WTC11 (cell line): ENCODE results near the gene OR6C2. TPM values are rescaled to one million over a fixed set of nuclear protein-coding genes. Genes with fewer than 3 reads are reported as not detected.
"Not testable (repeated sequence)": the region's sequence is repeated elsewhere in the genome, so short reads cannot be mapped to it uniquely, and the experiment has no call there.

Source experiments
- ATAC-seq: fragments of 200-7000 bp; cut with Tn5 transposase; 2 replicates; pipeline ENCODE4 v1.10.0; 2021; ENCODE audit warnings: mild to moderate bottlenecking, moderate library complexity
- CTCF ChIA-PET: fragments of 300-600 bp; sonication (Branson Sonifier 250); formaldehyde crosslinking; loops from one replicate; lab custom pipeline; 2021; ENCODE audit warnings: antibody characterized with exemption; lab: Charles Lee
- POLR2A ChIA-PET: fragments of 350-600 bp; sonication (Branson Sonifier 250); formaldehyde crosslinking; loops from one replicate; lab custom pipeline; 2021; ENCODE audit warnings: antibody characterized with exemption; lab: Charles Lee
- DNase-seq: peaks from one replicate; pipeline ENCODE4 v3.0.0; 2021; ENCODE audit warnings: low spot score
- H3K27ac Mint-ChIP-seq: 2 replicates; pipeline ENCODE4 v1.8.0; 2021; ENCODE audit warnings: mixed read lengths
- H3K27me3 Mint-ChIP-seq: 2 replicates; pipeline ENCODE4 v1.8.0; 2021; ENCODE audit warnings: low read depth, mild to moderate bottlenecking, moderate library complexity, mixed read lengths
- H3K36me3 Mint-ChIP-seq: 2 replicates; pipeline ENCODE4 v1.8.0; 2021; ENCODE audit warnings: mixed read lengths
- H3K4me1 Mint-ChIP-seq: 2 replicates; pipeline ENCODE4 v1.8.0; 2022; ENCODE audit warnings: mixed read lengths
- H3K4me3 Mint-ChIP-seq: 2 replicates; pipeline ENCODE4 v1.8.0; 2021; ENCODE audit warnings: mild to moderate bottlenecking, moderate library complexity, mixed read lengths
- H3K9me3 Mint-ChIP-seq: 2 replicates; pipeline ENCODE4 v1.8.0; 2021; ENCODE audit warnings: mixed read lengths
- ARID4B ChIP-seq: sonication (generic); formaldehyde crosslinking; IDR thresholded peaks from 2 replicates; pipeline ENCODE4 v1.8.0; 2023; ENCODE audit warnings: missing genetic modification reagents, mild to moderate bottlenecking, borderline replicate concordance
- ATF1 ChIP-seq: sonication (generic); formaldehyde crosslinking; IDR thresholded peaks from 2 replicates; pipeline ENCODE4 v1.8.1; 2023; ENCODE audit warnings: mild to moderate bottlenecking, moderate library complexity, missing genetic modification reagents
- CREB1 ChIP-seq: sonication (generic); formaldehyde crosslinking; IDR thresholded peaks from 2 replicates; pipeline ENCODE4 v1.8.0; 2023; ENCODE audit warnings: mild to moderate bottlenecking, missing genetic modification reagents
- CREM ChIP-seq: sonication (generic); formaldehyde crosslinking; IDR thresholded peaks from 2 replicates; pipeline ENCODE4 v1.8.1; 2022; ENCODE audit warnings: mild to moderate bottlenecking, missing genetic modification reagents, moderate library complexity
- ELF4 ChIP-seq: sonication (generic); formaldehyde crosslinking; IDR thresholded peaks from 2 replicates; pipeline ENCODE4 v1.8.1; 2022; ENCODE audit warnings: low read depth, mild to moderate bottlenecking, moderate library complexity, missing genetic modification reagents
- ESRRA ChIP-seq: sonication (generic); formaldehyde crosslinking; IDR thresholded peaks from 2 replicates; pipeline ENCODE4 v1.8.1; 2022; ENCODE audit warnings: mild to moderate bottlenecking, missing genetic modification reagents, borderline replicate concordance
- MXD4 ChIP-seq: fragments of 250-450 bp; sonication (Bioruptor Pico); IDR thresholded peaks from 2 replicates; pipeline ENCODE4 v1.8.0; 2021; ENCODE audit warnings: mild to moderate bottlenecking, moderate library complexity, borderline replicate concordance
- NFYB ChIP-seq: sonication (generic); formaldehyde crosslinking; conservative IDR thresholded peaks from 2 replicates; pipeline ENCODE4 v1.8.0; 2022; ENCODE audit warnings: low read depth, missing genetic modification reagents
- RORB ChIP-seq: fragments of 250-450 bp; sonication (Bioruptor Pico); IDR thresholded peaks from 2 replicates; pipeline ENCODE4 v1.9.0; 2021; ENCODE audit warnings: mild to moderate bottlenecking
- TEAD1 ChIP-seq: sonication (generic); formaldehyde crosslinking; IDR thresholded peaks from 2 replicates; pipeline ENCODE4 v1.8.0; 2022; ENCODE audit warnings: mild to moderate bottlenecking, missing genetic modification reagents
- ZBTB43 ChIP-seq: sonication (generic); formaldehyde crosslinking; IDR thresholded peaks from 2 replicates; pipeline ENCODE4 v1.8.1; 2023; ENCODE audit warnings: mild to moderate bottlenecking, missing genetic modification reagents
- ZNF138 ChIP-seq: sonication (generic); formaldehyde crosslinking; conservative IDR thresholded peaks from 2 replicates; pipeline ENCODE4 v1.8.1; 2022; ENCODE audit warnings: mild to moderate bottlenecking, moderate library complexity, missing genetic modification reagents
- ZNF423 ChIP-seq: fragments of 250-450 bp; sonication (Bioruptor Pico); IDR thresholded peaks from 2 replicates; pipeline ENCODE4 v2.1.2; 2022; ENCODE audit warnings: mild to moderate bottlenecking, moderate library complexity
- ZNF532 ChIP-seq: fragments of 250-450 bp; sonication (Bioruptor Pico); IDR thresholded peaks from 2 replicates; pipeline ENCODE4 v1.9.0; 2021; ENCODE audit warnings: mild to moderate bottlenecking, borderline replicate concordance
- ZNF671 ChIP-seq: fragments of 250-450 bp; sonication (Bioruptor Pico); IDR thresholded peaks from 2 replicates; pipeline ENCODE4 v1.8.0; 2021; ENCODE audit warnings: mild to moderate bottlenecking
- total RNA-seq: library from RNA; stranded (reverse); gene quantifications from 3 replicates; pipeline ENCODE4 v1.2.3, GENCODE V29; 2021
- TF ChIP-seq, protein P1 (sequence below): fragments of 250-450 bp; sonication (Bioruptor Pico); IDR thresholded peaks from 2 replicates; pipeline ENCODE4 v1.9.0; 2021; ENCODE audit warnings: mild to moderate bottlenecking

Gene OR6C2
- total RNA-seq, 1 experiment from 2014 or later: not detected

GRCh38 chr12:55446326-55446725 is 2.5 kb downstream of the OR6C2 start:
- H3K4me3 Mint-ChIP-seq: no peak overlapping the region
- H3K27ac Mint-ChIP-seq: no peak overlapping the region
- ATAC-seq: no peak
- CTCF ChIA-PET: interaction anchor here (1.8 kb wide), 1 partner anchor 173 kb away, joined by 10 read pairs; no protein-coding TSS in a partner anchor
- no peaks in the 10 kb centered on the region; the same call in 1 of the 2 replicates for H3K27me3 Mint-ChIP-seq
- TF ChIP-seq CREM (CRISPR knock-in tag): no peak
- no peak for TF ChIP-seq ELF4 (CRISPR knock-in tag)
- TF ChIP-seq ZNF532: no peak
- TF ChIP-seq, protein P1, sequence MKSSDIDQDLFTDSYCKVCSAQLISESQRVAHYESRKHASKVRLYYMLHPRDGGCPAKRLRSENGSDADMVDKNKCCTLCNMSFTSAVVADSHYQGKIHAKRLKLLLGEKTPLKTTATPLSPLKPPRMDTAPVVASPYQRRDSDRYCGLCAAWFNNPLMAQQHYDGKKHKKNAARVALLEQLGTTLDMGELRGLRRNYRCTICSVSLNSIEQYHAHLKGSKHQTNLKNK (CRISPR knock-in tag): no peak
- no peak for TF ChIP-seq RORB (CRISPR knock-in tag)
- no peak for TF ChIP-seq ESRRA (CRISPR knock-in tag)
- no peak for TF ChIP-seq MXD4 (CRISPR knock-in tag)
- no peak for TF ChIP-seq ZNF138 (CRISPR knock-in tag)
- TF ChIP-seq ARID4B (CRISPR knock-in tag): no peak
- TF ChIP-seq ATF1 (CRISPR knock-in tag): no peak
- H3K9me3 Mint-ChIP-seq: peaks cover 17% of the 10 kb centered on the region
- DNase-seq: no peak
- POLR2A ChIA-PET: no interaction called here
- H3K36me3 Mint-ChIP-seq: peaks cover 10% of the 10 kb centered on the region
- H3K4me1 Mint-ChIP-seq: no peaks in the 10 kb centered on the region

DNA sequence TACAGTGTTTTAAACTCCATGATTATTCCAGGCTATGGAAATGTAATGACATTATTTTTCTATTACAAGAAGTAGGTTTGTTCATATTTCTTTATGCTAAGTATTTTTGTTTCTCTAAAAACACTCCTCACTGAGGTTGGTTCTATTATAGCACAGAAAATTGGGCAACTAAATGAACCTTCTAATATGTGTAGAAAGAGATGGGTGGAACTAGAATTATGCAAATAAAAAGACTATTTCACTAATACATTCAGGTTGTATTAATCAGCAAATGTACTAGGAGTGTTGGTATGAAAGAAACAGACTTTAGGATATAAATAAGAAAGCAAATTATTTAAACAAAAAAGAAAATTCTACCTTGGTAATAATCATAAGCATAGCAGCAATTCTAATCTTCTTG is 4.9 kb downstream of the OR6C2 start:
- H3K27me3 Mint-ChIP-seq: no peaks in the 10 kb centered on the region; the same call in 1 of the 2 replicates
- no peak overlapping the region for H3K4me3 Mint-ChIP-seq
- CTCF ChIA-PET: no interaction called here
- DNase-seq (no peak), ATAC-seq (no peak)
- H3K36me3 Mint-ChIP-seq: no peaks in the 10 kb centered on the region
- H3K9me3 Mint-ChIP-seq: no peaks in the 10 kb centered on the region
- TF ChIP-seq ZNF423 (no peak), ZNF671 (CRISPR knock-in tag) (no peak), CREB1 (no peak), ZBTB43 (no peak), NFYB (CRISPR knock-in tag) (no peak), TEAD1 (no peak)
- POLR2A ChIA-PET: no interaction called here
- no peak overlapping the region for H3K27ac Mint-ChIP-seq
- no peaks in the 10 kb centered on the region for H3K4me1 Mint-ChIP-seq

DNA sequence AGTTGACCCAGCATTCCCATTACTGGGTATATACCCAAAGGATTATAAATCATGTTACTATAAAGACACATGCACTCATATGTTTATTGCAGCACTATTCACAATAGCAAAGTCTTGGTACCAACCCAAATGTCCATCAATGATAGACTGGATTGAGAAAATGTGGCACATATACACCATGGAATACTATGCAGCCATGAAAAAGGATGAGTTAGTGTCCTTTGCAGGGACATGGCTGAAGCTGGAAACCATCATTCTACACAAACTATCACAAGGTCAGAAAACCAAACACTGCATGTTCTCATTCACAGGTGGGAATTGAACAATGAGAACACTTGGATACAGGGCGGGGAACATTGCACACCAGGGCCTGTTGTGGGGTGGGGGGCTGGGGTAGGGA is 21.1 kb downstream of the OR6C2 start:
- H3K4me3 Mint-ChIP-seq, H3K4me1 Mint-ChIP-seq, H3K27me3 Mint-ChIP-seq, H3K9me3 Mint-ChIP-seq, H3K36me3 Mint-ChIP-seq, H3K27ac Mint-ChIP-seq, DNase-seq, ATAC-seq, POLR2A ChIA-PET: not testable (repeated sequence)
- CTCF ChIA-PET: interaction anchor here (0.6 kb wide), 1 partner anchor 182 kb away, joined by 4 read pairs; no protein-coding TSS in a partner anchor
